Measurements from ENCODE around the gene TRIM66.

- no peak for TF ChIP-seq CTCF (IDR thresholded peaks at IDR 0.05; ENCODE audit: low read depth, low read length)
- TF ChIP-seq MAX (IDR thresholded peaks at IDR 0.05; ENCODE audit: low read depth, low read length) = no peak
- TF ChIP-seq POLR2A (IDR thresholded peaks at IDR 0.05; ENCODE audit: extremely low read depth, insufficient read length) = no peak
- TF ChIP-seq MYC (IDR thresholded peaks at IDR 0.05; ENCODE audit: low read depth, low read length) = no peak
Observed at GRCh38 chr11:8641332-8641731, 41.1 kb downstream of the TRIM66 start.

Measured in NB4 (cell line).